Activated T-cell treated with anti-CD3 and anti-CD28 coated beads, Interleukin-2, amount 50 U/mL, for 4 hours (primary cell): ENCODE measurements around the gene TPBG. TPM values are rescaled to one million over a fixed set of nuclear protein-coding genes. Genes with fewer than 3 reads are reported as not detected.

Source experiments
- ATAC-seq, 2 donors: fragments of 200-7000 bp; cut with Tn5 transposase; one replicate each; pipeline ENCODE4 v1.10.0; 2021
- DNase-seq: peaks from one replicate; pipeline ENCODE4 v3.0.0-alpha.2; 2020
- H3K27me3 Mint-ChIP-seq: one replicate; pipeline ENCODE4 v1.8.0; 2021; ENCODE audit warnings: low read depth, mixed read lengths
- H3K36me3 Mint-ChIP-seq: one replicate; pipeline ENCODE4 v1.8.0; 2022; ENCODE audit warnings: mixed read lengths; ENCODE audit not compliant: insufficient read depth
- H3K4me1 Mint-ChIP-seq: one replicate; pipeline ENCODE4 v1.8.0; 2021; ENCODE audit warnings: low read depth, mixed read lengths
- H3K4me3 Mint-ChIP-seq: one replicate; pipeline ENCODE4 v1.8.0; 2021; ENCODE audit warnings: mild to moderate bottlenecking, moderate library complexity, mixed read lengths
- H3K9me3 Mint-ChIP-seq: one replicate; pipeline ENCODE4 v1.8.0; 2021; ENCODE audit warnings: mixed read lengths
- total RNA-seq, 3 donors: library from RNA; stranded (reverse); gene quantifications; one replicate each; pipeline ENCODE4 v1.2.1, GENCODE V29; 2021

The TPBG gene
- total RNA-seq, 3 donors from 2014 or later, result 0.13 to 0.53 (median 0.19) TPM

DNA sequence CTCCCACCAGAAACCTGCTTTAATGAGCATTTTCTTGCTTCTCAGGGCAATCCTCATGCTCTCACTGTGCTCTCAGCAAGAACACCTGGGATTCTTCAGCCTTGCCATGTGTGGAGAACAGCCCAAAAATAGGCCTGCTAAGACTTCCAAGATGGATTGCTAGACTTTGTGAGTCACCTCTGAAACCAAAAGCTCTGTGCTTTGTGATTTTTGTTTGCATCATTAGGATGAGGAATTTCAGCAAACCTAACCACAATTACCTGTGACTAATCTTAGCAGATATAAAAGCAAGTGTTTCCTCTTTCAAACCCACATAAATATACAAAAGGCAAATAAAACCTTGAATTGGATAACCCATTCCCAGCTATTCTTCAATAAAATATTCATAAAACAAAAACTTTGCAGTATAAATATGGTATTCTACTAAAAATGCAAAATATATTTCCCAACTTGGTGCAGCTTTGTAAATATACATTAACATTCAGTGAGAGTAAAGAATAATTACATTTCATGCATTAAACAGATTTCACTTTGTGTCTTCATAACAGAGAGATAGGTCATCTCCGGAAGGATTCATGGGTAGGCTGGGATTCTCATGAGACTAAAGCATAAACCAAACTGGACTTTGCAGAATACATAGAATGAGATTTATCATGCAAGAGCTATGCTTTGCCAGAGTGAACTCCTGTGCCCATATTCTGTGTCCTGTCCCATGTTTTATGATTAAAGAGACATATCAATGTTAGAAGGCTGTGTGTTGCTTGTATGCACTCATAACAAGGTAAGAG lies 33.5 kb downstream of the TPBG start:
- H3K27me3 Mint-ChIP-seq, result peaks cover 7% of the 10 kb centered on the region
- H3K9me3 Mint-ChIP-seq, result peaks cover 3% of the 10 kb centered on the region
- no peak for DNase-seq
- H3K4me1 Mint-ChIP-seq, result no peaks in the 10 kb centered on the region
- H3K36me3 Mint-ChIP-seq, result no peaks in the 10 kb centered on the region
- no peak overlapping the region for H3K4me3 Mint-ChIP-seq
- peak in 1 of 2 donors; percentile 37 for ATAC-seq

DNA sequence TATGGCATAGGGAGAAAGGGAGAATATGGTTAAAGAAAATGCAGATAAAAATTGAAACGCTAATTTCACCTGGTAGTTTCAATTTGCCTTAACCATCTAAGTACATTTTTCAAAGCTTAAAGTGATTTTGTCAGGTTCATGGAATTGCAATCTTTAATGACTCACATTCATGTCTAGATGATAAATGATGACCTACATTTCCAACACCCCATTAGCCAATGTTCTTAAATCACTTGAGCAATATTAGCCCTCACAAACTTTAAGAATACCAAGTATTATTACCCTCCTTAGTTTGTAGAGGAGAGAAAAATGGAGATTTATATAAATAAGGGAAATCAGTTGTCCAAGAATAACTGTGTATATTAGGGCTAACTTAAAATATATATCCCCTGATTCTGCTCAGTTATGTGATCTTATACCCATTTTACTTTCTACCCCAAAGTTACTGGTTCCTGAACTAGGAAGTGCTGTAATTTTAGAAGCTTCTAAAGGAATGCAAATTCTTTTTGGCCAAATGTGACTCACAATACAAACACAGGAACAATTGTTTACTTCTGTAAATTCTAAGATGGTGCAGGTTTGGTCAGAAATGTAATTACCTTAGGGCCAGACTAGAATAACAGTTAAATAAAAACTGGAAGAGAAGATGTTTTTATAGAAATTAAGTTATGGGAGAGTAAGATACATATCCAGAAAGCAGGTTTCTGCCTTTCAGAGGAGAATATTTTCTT lies 34.5 kb downstream of the TPBG start:
- Mint-ChIP-seq H3K4me1 (no peaks in the 10 kb centered on the region), H3K27me3 (peaks cover 7% of the 10 kb centered on the region), H3K36me3 (no peaks in the 10 kb centered on the region), H3K4me3 (no peak overlapping the region), H3K9me3 (peaks cover 3% of the 10 kb centered on the region)
- no peak for ATAC-seq
- DNase-seq, result no peak

- no peak for DNase-seq
- no peaks in the 10 kb centered on the region for H3K36me3 Mint-ChIP-seq
- H3K27me3 Mint-ChIP-seq, result no peaks in the 10 kb centered on the region
- no peak overlapping the region for H3K4me3 Mint-ChIP-seq
- no peaks in the 10 kb centered on the region for H3K9me3 Mint-ChIP-seq
- H3K4me1 Mint-ChIP-seq, result no peaks in the 10 kb centered on the region
- no peak for ATAC-seq
Observed at GRCh38 chr6:82408952-82409431, 45.4 kb downstream of the TPBG start.

DNA sequence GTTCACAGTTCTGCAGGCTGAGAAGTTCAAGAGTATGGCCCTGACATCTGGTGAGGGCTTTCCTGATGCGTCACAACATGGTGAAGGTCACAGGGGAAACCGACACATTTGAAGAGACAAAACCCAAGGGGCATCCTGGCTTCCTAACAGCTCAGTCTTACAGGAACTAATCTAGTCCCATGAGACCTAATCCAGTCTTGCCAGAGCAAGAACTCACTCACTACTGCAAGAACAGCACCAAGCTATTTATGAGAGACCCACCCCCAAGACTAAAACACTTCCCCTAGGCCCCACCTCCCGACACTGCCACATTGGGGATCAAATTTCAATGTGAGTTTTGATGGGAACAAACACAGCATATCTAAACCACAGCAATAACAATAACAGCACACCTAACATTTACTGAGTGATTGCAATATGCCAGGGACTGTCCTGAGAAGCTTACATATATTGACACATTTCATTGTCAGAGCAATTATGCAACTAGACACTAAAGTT lies 46.6 kb downstream of the TPBG start:
- no peaks in the 10 kb centered on the region for H3K36me3 Mint-ChIP-seq
- no peak for DNase-seq
- no peak overlapping the region for H3K4me3 Mint-ChIP-seq
- no peaks in the 10 kb centered on the region for H3K27me3 Mint-ChIP-seq
- no peaks in the 10 kb centered on the region for H3K9me3 Mint-ChIP-seq
- ATAC-seq, result no peak
- no peaks in the 10 kb centered on the region for H3K4me1 Mint-ChIP-seq

- DNase-seq (no peak), ATAC-seq (no peak)
- Mint-ChIP-seq H3K4me3 (no peak overlapping the region), H3K27me3 (no peaks in the 10 kb centered on the region), H3K36me3 (no peaks in the 10 kb centered on the region), H3K4me1 (no peaks in the 10 kb centered on the region), H3K9me3 (no peaks in the 10 kb centered on the region)
Observed at GRCh38 chr6:82413868-82414267, 50.3 kb downstream of the TPBG start.

DNA sequence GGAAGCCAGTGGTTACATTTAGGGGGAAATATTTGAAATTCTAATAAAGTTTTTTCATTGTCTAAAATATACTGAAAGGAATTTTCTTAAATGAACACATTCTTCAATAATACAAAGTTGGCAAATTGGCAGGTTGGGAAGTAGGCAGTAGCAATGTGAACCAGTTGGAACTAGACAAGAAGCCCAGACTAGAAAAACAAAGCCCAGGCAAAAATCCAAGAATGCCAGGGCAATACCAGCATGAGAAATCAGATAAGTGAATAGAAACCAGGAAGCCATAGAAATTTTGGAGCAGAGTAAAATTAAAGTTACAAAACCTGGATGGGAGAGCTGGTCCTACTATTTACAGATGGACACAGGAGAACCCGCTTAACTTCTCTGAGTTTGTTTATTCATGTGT lies 52.2 kb downstream of the TPBG start:
- ATAC-seq, result no peak
- no peak for DNase-seq
- H3K9me3 Mint-ChIP-seq, result no peaks in the 10 kb centered on the region
- H3K27me3 Mint-ChIP-seq, result no peaks in the 10 kb centered on the region
- no peaks in the 10 kb centered on the region for H3K4me1 Mint-ChIP-seq
- H3K4me3 Mint-ChIP-seq, result no peak overlapping the region
- H3K36me3 Mint-ChIP-seq, result no peaks in the 10 kb centered on the region

GRCh38 chr6:82416346-82416745 lies 52.7 kb downstream of the TPBG start:
- no peaks in the 10 kb centered on the region for H3K36me3 Mint-ChIP-seq
- no peak for DNase-seq
- no peak overlapping the region for H3K4me3 Mint-ChIP-seq
- no peak for ATAC-seq
- no peaks in the 10 kb centered on the region for H3K27me3 Mint-ChIP-seq
- H3K4me1 Mint-ChIP-seq, result no peaks in the 10 kb centered on the region
- H3K9me3 Mint-ChIP-seq, result no peaks in the 10 kb centered on the region

Other genes starting within 250 kb of the TPBG start
- gene IBTK, start 116.1 kb upstream of the TPBG start, total RNA-seq, result 10 to 100 TPM; 22.1 to 24.7 (median 23.7) TPM